Fibroblast of pulmonary artery (primary cell): ENCODE data around the gene UBE2E2.

Experiments used
- DNase-seq: peaks from one replicate; pipeline ENCODE4 v3.0.0-alpha.2; 2010; ENCODE audit warnings: low read depth
- H3K4me3 ChIP-seq: replicated peaks from 2 replicates; pipeline ENCODE4 v1.5.1; 2011; ENCODE audit warnings: low read depth, mild to moderate bottlenecking, control low read depth, low read length, moderate library complexity
- CTCF ChIP-seq: IDR thresholded peaks from 2 replicates; pipeline ENCODE4 v1.5.1; 2011; ENCODE audit warnings: mild to moderate bottlenecking, control low read depth, low read length, inconsistent platforms; ENCODE audit errors: missing control alignments

The UBE2E2 gene

GRCh38 chr3:23533596-23533995, 330.5 kb downstream of the UBE2E2 start:
- no peak for DNase-seq
- no peak for TF ChIP-seq CTCF

GRCh38 chr3:23533996-23534395, 330.9 kb downstream of the UBE2E2 start:
- DNase-seq = no peak
- TF ChIP-seq CTCF = no peak
- H3K4me3 ChIP-seq = no peak overlapping the region

More at GRCh38 chr3:23533596-23533995, 330.5 kb downstream of the UBE2E2 start:
- H3K4me3 ChIP-seq = no peak overlapping the region

- no peak overlapping the region for H3K4me3 ChIP-seq
- TF ChIP-seq CTCF = no peak
- no peak for DNase-seq
Measured at GRCh38 chr3:23537101-23537551, 334.0 kb downstream of the UBE2E2 start.

- no peak for DNase-seq
- no peak for TF ChIP-seq CTCF
- H3K4me3 ChIP-seq = no peak overlapping the region
Measured at GRCh38 chr3:23539185-23539584, 336.1 kb downstream of the UBE2E2 start.

- no peak for TF ChIP-seq CTCF
- H3K4me3 ChIP-seq = no peak overlapping the region
- DNase-seq = no peak
Measured at GRCh38 chr3:23540600-23540999, 337.5 kb downstream of the UBE2E2 start.

GRCh38 chr3:23542079-23542478, 339.0 kb downstream of the UBE2E2 start:
- DNase-seq = no peak
- no peak for TF ChIP-seq CTCF
- H3K4me3 ChIP-seq = no peak overlapping the region

GRCh38 chr3:23546181-23546580, 343.1 kb downstream of the UBE2E2 start:
- DNase-seq = peak; percentile 37
- TF ChIP-seq CTCF = no peak
- no peak overlapping the region for H3K4me3 ChIP-seq
